H9 (cell line): ENCODE data around the gene GFI1. TPM values are rescaled to one million over a fixed set of nuclear protein-coding genes. Genes with fewer than 3 reads are reported as not detected.

ENCODE experiments used
- DNase-seq: peaks from one replicate; pipeline ENCODE4 v3.0.0-alpha.2; 2017
- H2AFZ ChIP-seq: one replicate; pipeline ENCODE4 v1.6.1; 2013; ENCODE audit warnings: mild to moderate bottlenecking, low read length, control low read depth, moderate library complexity
- H2AK5ac ChIP-seq: 2 replicates; pipeline ENCODE4 v1.6.1; 2013; ENCODE audit warnings: low read length, control low read depth, mixed read lengths; ENCODE audit not compliant: insufficient read length
- H2BK120ac ChIP-seq: one replicate; pipeline ENCODE4 v1.6.1; 2013; ENCODE audit warnings: low read depth, mild to moderate bottlenecking, low read length, control low read depth, inconsistent platforms; ENCODE audit not compliant: poor library complexity, severe bottlenecking
- H2BK12ac ChIP-seq: 2 replicates; pipeline ENCODE4 v1.6.1; 2013; ENCODE audit warnings: low read length, control low read depth, mixed read lengths, low read depth; ENCODE audit not compliant: insufficient read length
- H2BK15ac ChIP-seq: 2 replicates; pipeline ENCODE4 v1.6.1; 2013; ENCODE audit warnings: low read depth, low read length, control low read depth
- H2BK20ac ChIP-seq: one replicate; pipeline ENCODE4 v1.6.1; 2013; ENCODE audit warnings: low read depth, mild to moderate bottlenecking, low read length, control low read depth, inconsistent platforms; ENCODE audit not compliant: poor library complexity, severe bottlenecking
- H2BK5ac ChIP-seq: 2 replicates; pipeline ENCODE4 v1.6.1; 2013; ENCODE audit warnings: low read length, control low read depth, mixed read lengths; ENCODE audit not compliant: insufficient read length
- H3K14ac ChIP-seq: 2 replicates; pipeline ENCODE4 v1.6.1; 2013; ENCODE audit warnings: low read length, control low read depth; ENCODE audit not compliant: insufficient read depth
- H3K18ac ChIP-seq: 2 replicates; pipeline ENCODE4 v1.6.1; 2013; ENCODE audit warnings: low read depth, mild to moderate bottlenecking, mixed read lengths, low read length, control low read depth; ENCODE audit not compliant: insufficient read length
- H3K23ac ChIP-seq: 2 replicates; pipeline ENCODE4 v1.6.1; 2013; ENCODE audit warnings: low read length, control low read depth, mixed read lengths, low read depth; ENCODE audit not compliant: insufficient read length
- H3K23me2 ChIP-seq: 2 replicates; pipeline ENCODE4 v1.6.1; 2013; ENCODE audit warnings: low read depth, mild to moderate bottlenecking, mixed read lengths, low read length, control low read depth; ENCODE audit not compliant: insufficient read length, poor library complexity, severe bottlenecking
- H3K27ac ChIP-seq: 2 replicates; pipeline ENCODE4 v1.5.1; 2013; ENCODE audit warnings: low read length, control low read depth, mixed read lengths, low read depth; ENCODE audit not compliant: insufficient read length
- H3K27me3 ChIP-seq: 2 replicates; pipeline ENCODE4 v1.6.1; 2013; ENCODE audit warnings: low read length, control low read depth, inconsistent platforms; ENCODE audit not compliant: insufficient read depth
- H3K4ac ChIP-seq: 2 replicates; pipeline ENCODE4 v1.6.1; 2013; ENCODE audit warnings: low read depth, mild to moderate bottlenecking, control low read depth, inconsistent platforms, low read length, moderate library complexity
- H3K4me1 ChIP-seq: 2 replicates; pipeline ENCODE4 v1.6.1; 2013; ENCODE audit warnings: low read length, control low read depth, inconsistent platforms; ENCODE audit not compliant: insufficient read depth
- H3K4me2 ChIP-seq: 2 replicates; pipeline ENCODE4 v1.6.1; 2013; ENCODE audit warnings: low read length, control low read depth, mixed read lengths; ENCODE audit not compliant: insufficient read length, insufficient read depth
- H3K56ac ChIP-seq: 2 replicates; pipeline ENCODE4 v1.6.1; 2013; ENCODE audit warnings: low read depth, mild to moderate bottlenecking, mixed read lengths, low read length, control low read depth; ENCODE audit not compliant: insufficient read length
- H3K79me1 ChIP-seq: 2 replicates; pipeline ENCODE4 v1.6.1; 2013; ENCODE audit warnings: low read depth, mild to moderate bottlenecking, moderate library complexity, low read length, control low read depth, inconsistent platforms; ENCODE audit not compliant: insufficient read depth, poor library complexity, severe bottlenecking
- H3K79me2 ChIP-seq: 2 replicates; pipeline ENCODE4 v1.6.1; 2013; ENCODE audit warnings: low read length, control low read depth, inconsistent platforms; ENCODE audit not compliant: insufficient read depth
- H3K9ac ChIP-seq: 2 replicates; pipeline ENCODE4 v1.6.1; 2013; ENCODE audit warnings: low read length, control low read depth, mixed read lengths; ENCODE audit not compliant: insufficient read length; ENCODE audit errors: extremely low read depth
- H3K9me3 ChIP-seq: one replicate; pipeline ENCODE4 v1.6.1; 2013; ENCODE audit warnings: low read depth, low read length, inconsistent platforms; ENCODE audit not compliant: control insufficient read depth
- H3T11ph ChIP-seq: one replicate; pipeline ENCODE4 v1.6.1; 2013; ENCODE audit warnings: mild to moderate bottlenecking, low read length, control low read depth, inconsistent platforms
- H4K20me1 ChIP-seq: one replicate; pipeline ENCODE4 v1.6.1; 2013; ENCODE audit not compliant: control insufficient read depth, insufficient read length, insufficient read depth
- H4K5ac ChIP-seq: 2 replicates; pipeline ENCODE4 v1.6.1; 2013; ENCODE audit warnings: low read depth, mild to moderate bottlenecking, mixed read lengths, low read length, control low read depth; ENCODE audit not compliant: insufficient read length
- H4K8ac ChIP-seq: replicated peaks from 2 replicates; pipeline ENCODE4 v1.6.1; 2013; ENCODE audit warnings: low read length, control low read depth, mixed read lengths, low read depth; ENCODE audit not compliant: insufficient read length
- H4K91ac ChIP-seq: 2 replicates; pipeline ENCODE4 v1.6.1; 2013; ENCODE audit warnings: low read depth, mild to moderate bottlenecking, moderate library complexity, mixed read lengths, low read length, control low read depth; ENCODE audit not compliant: insufficient read length
- H3K27ac Mint-ChIP-seq, 3 experiments: 2 replicates in 2 of 3; 3 replicates in 1 of 3; pipeline ENCODE4 v1.8.0; 2020 to 2021; ENCODE audit warnings: mixed read lengths in 3 of 3, mild to moderate bottlenecking in 1 of 3, moderate library complexity in 1 of 3
- H3K27me3 Mint-ChIP-seq: 2 replicates; pipeline ENCODE4 v1.8.0; 2021; ENCODE audit warnings: low read depth, mild to moderate bottlenecking, moderate library complexity, mixed read lengths
- H3K36me3 Mint-ChIP-seq, 3 experiments: 2 replicates in 2 of 3; 3 replicates in 1 of 3; pipeline ENCODE4 v1.8.0; 2020 to 2021; ENCODE audit warnings: low read depth in 3 of 3, mixed read lengths in 3 of 3; ENCODE audit not compliant: insufficient read depth in 1 of 3
- H3K4me1 Mint-ChIP-seq, 2 experiments: 2 replicates each; pipeline ENCODE4 v1.8.0; 2020; ENCODE audit warnings: mixed read lengths in 2 of 2
- H3K4me3 Mint-ChIP-seq, 2 experiments: 2 replicates in 1 of 2; 3 replicates in 1 of 2; pipeline ENCODE4 v1.8.0; 2020 to 2021; ENCODE audit warnings: mild to moderate bottlenecking in 2 of 2, mixed read lengths in 2 of 2, moderate library complexity in 1 of 2
- H3K9me3 Mint-ChIP-seq, 2 experiments: 2 replicates in 1 of 2; 3 replicates in 1 of 2; pipeline ENCODE4 v1.8.0; 2020; ENCODE audit warnings: mild to moderate bottlenecking in 2 of 2, mixed read lengths in 2 of 2, moderate library complexity in 1 of 2
- WGBS: extraction: QIAGEN DNeasy Blood & Tissue Kit; methylation state at CpG from one replicate; pipeline ENCODE4 v1.1.7; 2013; ENCODE audit warnings: missing lambda C conversion rate, low lambda C conversion rate, mixed read lengths; ENCODE audit not compliant: insufficient read length; ENCODE audit errors: extremely low coverage; 5-methylcytosine and 5-hydroxymethylcytosine counted together
- total RNA-seq: library from RNA; stranded (reverse); gene quantifications from 2 replicates; pipeline ENCODE4 v1.2.1, GENCODE V29; 2021
- TF ChIP-seq, protein P1 (sequence below): fragments of 200-600 bp; sonication (generic); conservative IDR thresholded peaks from 3 replicates; pipeline ENCODE4 v1.8.0; 2021; ENCODE audit warnings: antibody characterized with exemption, mild to moderate bottlenecking

The GFI1 gene
- total RNA-seq, 1 experiment from 2014 or later = 0.11 TPM

GRCh38 chr1:92476071-92476631 lies 10.6 kb downstream of the GFI1 start:
- DNase-seq = peak; percentile 38
- no peak overlapping the region for H4K5ac ChIP-seq
- no peak overlapping the region for H3K14ac ChIP-seq
- WGBS = no CpG with 5 or more reads among the region's 12 CpGs
- peaks cover 7% of the 10 kb centered on the region for H3K23me2 ChIP-seq
- no peak overlapping the region for H2BK20ac ChIP-seq
- H2BK120ac ChIP-seq = no peak overlapping the region
- no peak overlapping the region for H2AFZ ChIP-seq
- no peak overlapping the region for H3K4me2 ChIP-seq
- no peak overlapping the region for H4K91ac ChIP-seq
- H3K56ac ChIP-seq = no peak overlapping the region
- TF ChIP-seq, protein P1, sequence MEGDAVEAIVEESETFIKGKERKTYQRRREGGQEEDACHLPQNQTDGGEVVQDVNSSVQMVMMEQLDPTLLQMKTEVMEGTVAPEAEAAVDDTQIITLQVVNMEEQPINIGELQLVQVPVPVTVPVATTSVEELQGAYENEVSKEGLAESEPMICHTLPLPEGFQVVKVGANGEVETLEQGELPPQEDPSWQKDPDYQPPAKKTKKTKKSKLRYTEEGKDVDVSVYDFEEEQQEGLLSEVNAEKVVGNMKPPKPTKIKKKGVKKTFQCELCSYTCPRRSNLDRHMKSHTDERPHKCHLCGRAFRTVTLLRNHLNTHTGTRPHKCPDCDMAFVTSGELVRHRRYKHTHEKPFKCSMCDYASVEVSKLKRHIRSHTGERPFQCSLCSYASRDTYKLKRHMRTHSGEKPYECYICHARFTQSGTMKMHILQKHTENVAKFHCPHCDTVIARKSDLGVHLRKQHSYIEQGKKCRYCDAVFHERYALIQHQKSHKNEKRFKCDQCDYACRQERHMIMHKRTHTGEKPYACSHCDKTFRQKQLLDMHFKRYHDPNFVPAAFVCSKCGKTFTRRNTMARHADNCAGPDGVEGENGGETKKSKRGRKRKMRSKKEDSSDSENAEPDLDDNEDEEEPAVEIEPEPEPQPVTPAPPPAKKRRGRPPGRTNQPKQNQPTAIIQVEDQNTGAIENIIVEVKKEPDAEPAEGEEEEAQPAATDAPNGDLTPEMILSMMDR = no peak
- H3K4me1 Mint-ChIP-seq = peaks cover 13 to 35% of the 10 kb centered on the region in 2 experiments
- H3K79me1 ChIP-seq = no peaks in the 10 kb centered on the region
- no peak overlapping the region for H2BK15ac ChIP-seq
- H3K23ac ChIP-seq = no peak overlapping the region
- no peak overlapping the region for H3K4ac ChIP-seq
- peaks cover 34% of the 10 kb centered on the region for H3K27me3 ChIP-seq
- peaks cover 0 to 2% (median 0%) of the 10 kb centered on the region in 3 experiments; a peak in 2 of 7 replicates for H3K36me3 Mint-ChIP-seq
- H3K27ac Mint-ChIP-seq = no peak overlapping the region
- no peak overlapping the region for H3T11ph ChIP-seq
- H2AK5ac ChIP-seq = no peak overlapping the region
- no peak overlapping the region for H2BK5ac ChIP-seq
- peaks cover 5 to 10% of the 10 kb centered on the region in 2 experiments for H3K9me3 Mint-ChIP-seq
- no peaks in the 10 kb centered on the region for H3K79me2 ChIP-seq
- no peak overlapping the region for H2BK12ac ChIP-seq
- no peak overlapping the region for H3K18ac ChIP-seq
- no peaks in the 10 kb centered on the region for H3K4me1 ChIP-seq
- peaks cover 84% of the 10 kb centered on the region for H3K27me3 Mint-ChIP-seq
- no peak overlapping the region; a peak in 1 of 5 replicates for H3K4me3 Mint-ChIP-seq
- no peak overlapping the region for H3K9ac ChIP-seq
- H3K27ac ChIP-seq = no peak overlapping the region
- no peak overlapping the region for H4K8ac ChIP-seq
- H3K9me3 ChIP-seq = no peaks in the 10 kb centered on the region
- no peaks in the 10 kb centered on the region for H4K20me1 ChIP-seq
